Liver (tissue), 9 donors: ENCODE measurements around the gene PAXIP1. TPM values are rescaled to one million over a fixed set of nuclear protein-coding genes. Genes with fewer than 3 reads are reported as not detected.

ENCODE experiments used
- DNase-seq: peaks from one replicate; pipeline ENCODE4 v3.0.0-alpha.2; 2017; ENCODE audit warnings: low spot score
- H3K27ac ChIP-seq, 2 donors: one replicate each; pipeline ENCODE4 v1.7.0; 2013; ENCODE audit warnings: inconsistent platforms in 2 of 2, low read length in 2 of 2, control low read depth in 1 of 2, low read depth in 1 of 2, mild to moderate bottlenecking in 1 of 2
- H3K27me3 ChIP-seq, 4 donors: one replicate each; pipeline versions ENCODE4 v1.6.1 to v1.7.0; 2013; ENCODE audit warnings: low read length in 3 of 4, inconsistent platforms in 1 of 4, mild to moderate bottlenecking in 1 of 4, moderate library complexity in 1 of 4; ENCODE audit not compliant: control insufficient read depth in 4 of 4, insufficient read depth in 4 of 4
- H3K36me3 ChIP-seq, 4 donors: one replicate each; pipeline versions ENCODE4 v1.6.1 to v1.7.0; 2013; ENCODE audit warnings: low read length in 3 of 4, mild to moderate bottlenecking in 3 of 4, low read depth in 1 of 4, moderate library complexity in 1 of 4; ENCODE audit not compliant: control insufficient read depth in 4 of 4, insufficient read depth in 3 of 4
- H3K4me1 ChIP-seq, 4 donors: one replicate each; pipeline versions ENCODE4 v1.6.1 to v1.7.0; 2013; ENCODE audit warnings: low read length in 3 of 4, mild to moderate bottlenecking in 3 of 4, moderate library complexity in 1 of 4; ENCODE audit not compliant: control insufficient read depth in 4 of 4, insufficient read depth in 4 of 4
- H3K4me3 ChIP-seq, 3 donors: one replicate each; pipeline versions ENCODE4 v1.6.1 to v1.7.0; 2013; ENCODE audit warnings: low read length in 3 of 3, control low read depth in 1 of 3, low read depth in 1 of 3, mild to moderate bottlenecking in 1 of 3
- H3K9ac ChIP-seq, 2 donors: one replicate each; pipeline ENCODE4 v1.7.0; 2013; ENCODE audit warnings: low read length in 2 of 2, mild to moderate bottlenecking in 2 of 2, moderate library complexity in 2 of 2, control low read depth in 1 of 2, low read depth in 1 of 2
- H3K9me3 ChIP-seq, 4 donors: one replicate each; pipeline versions ENCODE4 v1.6.1 to v1.7.0; 2013; ENCODE audit warnings: low read length in 3 of 4; ENCODE audit not compliant: control insufficient read depth in 4 of 4
- EGR1 ChIP-seq, 2 donors: IDR thresholded peaks; 2 replicates each; pipeline ENCODE4 v1.6.1; 2016 to 2018; ENCODE audit warnings: antibody characterized with exemption in 2 of 2, low read depth in 2 of 2
- FOXA1 ChIP-seq: IDR thresholded peaks from 2 replicates; pipeline ENCODE4 v1.6.1; 2016; ENCODE audit warnings: antibody characterized with exemption
- FOXA2 ChIP-seq: IDR thresholded peaks from 2 replicates; pipeline ENCODE4 v1.6.1; 2016; ENCODE audit warnings: antibody characterized with exemption
- GABPA ChIP-seq, 2 donors: IDR thresholded peaks in 1 of 2; conservative IDR thresholded peaks in 1 of 2; 2 replicates each; pipeline ENCODE4 v1.6.1; 2016; ENCODE audit warnings: antibody characterized with exemption in 2 of 2, mild to moderate bottlenecking in 1 of 2, moderate library complexity in 1 of 2
- HNF4A ChIP-seq, 2 donors: conservative IDR thresholded peaks; 2 replicates each; pipeline ENCODE4 v1.6.1; 2016; ENCODE audit warnings: antibody characterized with exemption in 2 of 2, mild to moderate bottlenecking in 2 of 2
- HNF4G ChIP-seq: IDR thresholded peaks from 2 replicates; pipeline ENCODE4 v1.6.1; 2016; ENCODE audit warnings: antibody characterized with exemption
- JUND ChIP-seq, 2 donors: IDR thresholded peaks; 2 replicates each; pipeline ENCODE4 v1.6.1; 2016; ENCODE audit warnings: antibody characterized with exemption in 2 of 2
- NR2F2 ChIP-seq: IDR thresholded peaks from 2 replicates; pipeline ENCODE4 v1.6.1; 2016; ENCODE audit warnings: antibody characterized with exemption
- RAD21 ChIP-seq, 2 donors: IDR thresholded peaks; 2 replicates each; pipeline ENCODE4 v1.6.1; 2016; ENCODE audit warnings: antibody characterized with exemption in 2 of 2, mild to moderate bottlenecking in 2 of 2
- RXRA ChIP-seq, 2 donors: IDR thresholded peaks; 2 replicates each; pipeline ENCODE4 v1.6.1; 2017 to 2018; ENCODE audit warnings: antibody characterized with exemption in 2 of 2, mild to moderate bottlenecking in 1 of 2
- SP1 ChIP-seq: IDR thresholded peaks from 2 replicates; pipeline ENCODE4 v1.6.1; 2018; ENCODE audit warnings: antibody characterized with exemption, mild to moderate bottlenecking
- TAF1 ChIP-seq: conservative IDR thresholded peaks from 2 replicates; pipeline ENCODE4 v1.6.1; 2016; ENCODE audit warnings: antibody characterized with exemption, mild to moderate bottlenecking
- YY1 ChIP-seq: IDR thresholded peaks from 2 replicates; pipeline ENCODE4 v1.6.1; 2016; ENCODE audit warnings: antibody characterized with exemption, mild to moderate bottlenecking
- WGBS: extraction: QIAGEN DNeasy Blood & Tissue Kit; methylation state at CpG from one replicate; pipeline ENCODE4 v1.1.7; 2013; 5-methylcytosine and 5-hydroxymethylcytosine counted together
- polyA plus RNA-seq, 2 donors: library from polyadenylated mRNA; stranded (reverse) in 1 of 2; unstranded in 1 of 2; fragments of 200-250 nt in 1 of 2; fragments of >200 nt in 1 of 2; fragmentation: Nextera tagmentation in 1 of 2; extraction: Ambion mirVana in 1 of 2; gene quantifications; one replicate each; pipeline versions ENCODE4 v1.2.1 to v1.2.3, GENCODE V29; 2013 to 2015
- total RNA-seq, 2 donors: library from RNA; depleted of rRNA; stranded (reverse); fragments of >200 nt; gene quantifications; one replicate each; pipeline ENCODE4 v1.2.3, GENCODE V29; 2014
- TF ChIP-seq, protein P1 (sequence below): IDR thresholded peaks from 2 replicates; pipeline ENCODE4 v1.6.1; 2016; ENCODE audit warnings: antibody characterized with exemption
- TF ChIP-seq, protein P2 (sequence below): IDR thresholded peaks from 2 replicates; pipeline ENCODE4 v1.6.1; 2016; ENCODE audit warnings: antibody characterized with exemption, mild to moderate bottlenecking
- TF ChIP-seq, protein P3 (sequence below): fragments of 150-350 bp; IDR thresholded peaks from 2 replicates; pipeline ENCODE4 v1.5.1; 2017; ENCODE audit warnings: improper control_type of control experiment, low read depth, low read length; ENCODE audit not compliant: missing input control
- TF ChIP-seq, protein P4 (sequence below): IDR thresholded peaks from 2 replicates; pipeline ENCODE4 v1.6.1; 2016; ENCODE audit warnings: antibody characterized with exemption
- TF ChIP-seq, protein P5 (sequence below): IDR thresholded peaks from 2 replicates; pipeline ENCODE4 v1.6.1; 2016; ENCODE audit warnings: antibody characterized with exemption
- donor health status: healthy.
- donor health status: healthy.
- donor health status: healthy.
- donor health status: healthy.
- donor health status: healthy.

The PAXIP1 gene
- total and polyA plus RNA-seq, 4 donors = 2.0 to 10.1 (median 5.8) TPM

DNA sequence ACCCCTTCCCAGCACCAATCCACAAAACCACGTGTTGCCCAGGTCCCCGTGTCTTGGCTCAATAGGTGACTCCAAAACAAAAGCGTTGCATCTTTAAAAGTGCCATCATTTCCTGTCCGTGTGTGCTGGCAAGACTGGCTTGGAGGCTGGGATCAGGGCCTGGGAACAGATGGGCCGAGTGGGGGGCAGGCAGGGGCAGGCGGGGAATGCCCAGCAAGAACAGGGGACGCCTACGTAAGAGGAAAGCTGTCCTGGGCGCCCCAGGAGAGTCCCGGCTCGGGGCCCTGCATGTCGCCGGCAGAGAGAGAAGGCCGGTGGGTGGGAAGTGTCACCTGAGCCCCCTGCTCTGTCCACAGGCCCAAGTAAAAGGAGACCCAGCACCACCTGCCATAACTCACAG, 86.5 kb downstream of the PAXIP1 start:
- no peak overlapping the region for H3K9ac ChIP-seq
- H3K27me3 ChIP-seq = no peaks in the 10 kb centered on the region
- no peaks in the 10 kb centered on the region for H3K9me3 ChIP-seq
- TF ChIP-seq RXRA (IDR thresholded peaks at IDR 0.05) (no peak), HNF4A (conservative IDR thresholded peaks at IDR 0.05) (no peak), FOXA2 (no peak), NR2F2 (no peak), FOXA1 (no peak), HNF4G (no peak), TAF1 (no peak), EGR1 (IDR thresholded peaks at IDR 0.05; ENCODE audit: low read depth in 2 of 2) (no peak), YY1 (no peak), GABPA (IDR thresholded peaks at IDR 0.05 in 1 of 2, conservative IDR thresholded peaks at IDR 0.05 in 1 of 2) (no peak), RAD21 (IDR thresholded peaks at IDR 0.05) (no peak), JUND (IDR thresholded peaks at IDR 0.05) (no peak), SP1 (no peak)
- TF ChIP-seq, protein P1, sequence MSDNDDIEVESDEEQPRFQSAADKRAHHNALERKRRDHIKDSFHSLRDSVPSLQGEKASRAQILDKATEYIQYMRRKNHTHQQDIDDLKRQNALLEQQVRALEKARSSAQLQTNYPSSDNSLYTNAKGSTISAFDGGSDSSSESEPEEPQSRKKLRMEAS = no peak
- TF ChIP-seq, protein P2, sequence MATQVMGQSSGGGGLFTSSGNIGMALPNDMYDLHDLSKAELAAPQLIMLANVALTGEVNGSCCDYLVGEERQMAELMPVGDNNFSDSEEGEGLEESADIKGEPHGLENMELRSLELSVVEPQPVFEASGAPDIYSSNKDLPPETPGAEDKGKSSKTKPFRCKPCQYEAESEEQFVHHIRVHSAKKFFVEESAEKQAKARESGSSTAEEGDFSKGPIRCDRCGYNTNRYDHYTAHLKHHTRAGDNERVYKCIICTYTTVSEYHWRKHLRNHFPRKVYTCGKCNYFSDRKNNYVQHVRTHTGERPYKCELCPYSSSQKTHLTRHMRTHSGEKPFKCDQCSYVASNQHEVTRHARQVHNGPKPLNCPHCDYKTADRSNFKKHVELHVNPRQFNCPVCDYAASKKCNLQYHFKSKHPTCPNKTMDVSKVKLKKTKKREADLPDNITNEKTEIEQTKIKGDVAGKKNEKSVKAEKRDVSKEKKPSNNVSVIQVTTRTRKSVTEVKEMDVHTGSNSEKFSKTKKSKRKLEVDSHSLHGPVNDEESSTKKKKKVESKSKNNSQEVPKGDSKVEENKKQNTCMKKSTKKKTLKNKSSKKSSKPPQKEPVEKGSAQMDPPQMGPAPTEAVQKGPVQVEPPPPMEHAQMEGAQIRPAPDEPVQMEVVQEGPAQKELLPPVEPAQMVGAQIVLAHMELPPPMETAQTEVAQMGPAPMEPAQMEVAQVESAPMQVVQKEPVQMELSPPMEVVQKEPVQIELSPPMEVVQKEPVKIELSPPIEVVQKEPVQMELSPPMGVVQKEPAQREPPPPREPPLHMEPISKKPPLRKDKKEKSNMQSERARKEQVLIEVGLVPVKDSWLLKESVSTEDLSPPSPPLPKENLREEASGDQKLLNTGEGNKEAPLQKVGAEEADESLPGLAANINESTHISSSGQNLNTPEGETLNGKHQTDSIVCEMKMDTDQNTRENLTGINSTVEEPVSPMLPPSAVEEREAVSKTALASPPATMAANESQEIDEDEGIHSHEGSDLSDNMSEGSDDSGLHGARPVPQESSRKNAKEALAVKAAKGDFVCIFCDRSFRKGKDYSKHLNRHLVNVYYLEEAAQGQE = no peak
- TF ChIP-seq, protein P3, sequence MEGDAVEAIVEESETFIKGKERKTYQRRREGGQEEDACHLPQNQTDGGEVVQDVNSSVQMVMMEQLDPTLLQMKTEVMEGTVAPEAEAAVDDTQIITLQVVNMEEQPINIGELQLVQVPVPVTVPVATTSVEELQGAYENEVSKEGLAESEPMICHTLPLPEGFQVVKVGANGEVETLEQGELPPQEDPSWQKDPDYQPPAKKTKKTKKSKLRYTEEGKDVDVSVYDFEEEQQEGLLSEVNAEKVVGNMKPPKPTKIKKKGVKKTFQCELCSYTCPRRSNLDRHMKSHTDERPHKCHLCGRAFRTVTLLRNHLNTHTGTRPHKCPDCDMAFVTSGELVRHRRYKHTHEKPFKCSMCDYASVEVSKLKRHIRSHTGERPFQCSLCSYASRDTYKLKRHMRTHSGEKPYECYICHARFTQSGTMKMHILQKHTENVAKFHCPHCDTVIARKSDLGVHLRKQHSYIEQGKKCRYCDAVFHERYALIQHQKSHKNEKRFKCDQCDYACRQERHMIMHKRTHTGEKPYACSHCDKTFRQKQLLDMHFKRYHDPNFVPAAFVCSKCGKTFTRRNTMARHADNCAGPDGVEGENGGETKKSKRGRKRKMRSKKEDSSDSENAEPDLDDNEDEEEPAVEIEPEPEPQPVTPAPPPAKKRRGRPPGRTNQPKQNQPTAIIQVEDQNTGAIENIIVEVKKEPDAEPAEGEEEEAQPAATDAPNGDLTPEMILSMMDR = no peak
- TF ChIP-seq, protein P4, sequence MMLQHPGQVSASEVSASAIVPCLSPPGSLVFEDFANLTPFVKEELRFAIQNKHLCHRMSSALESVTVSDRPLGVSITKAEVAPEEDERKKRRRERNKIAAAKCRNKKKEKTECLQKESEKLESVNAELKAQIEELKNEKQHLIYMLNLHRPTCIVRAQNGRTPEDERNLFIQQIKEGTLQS = no peak
- TF ChIP-seq, protein P5, sequence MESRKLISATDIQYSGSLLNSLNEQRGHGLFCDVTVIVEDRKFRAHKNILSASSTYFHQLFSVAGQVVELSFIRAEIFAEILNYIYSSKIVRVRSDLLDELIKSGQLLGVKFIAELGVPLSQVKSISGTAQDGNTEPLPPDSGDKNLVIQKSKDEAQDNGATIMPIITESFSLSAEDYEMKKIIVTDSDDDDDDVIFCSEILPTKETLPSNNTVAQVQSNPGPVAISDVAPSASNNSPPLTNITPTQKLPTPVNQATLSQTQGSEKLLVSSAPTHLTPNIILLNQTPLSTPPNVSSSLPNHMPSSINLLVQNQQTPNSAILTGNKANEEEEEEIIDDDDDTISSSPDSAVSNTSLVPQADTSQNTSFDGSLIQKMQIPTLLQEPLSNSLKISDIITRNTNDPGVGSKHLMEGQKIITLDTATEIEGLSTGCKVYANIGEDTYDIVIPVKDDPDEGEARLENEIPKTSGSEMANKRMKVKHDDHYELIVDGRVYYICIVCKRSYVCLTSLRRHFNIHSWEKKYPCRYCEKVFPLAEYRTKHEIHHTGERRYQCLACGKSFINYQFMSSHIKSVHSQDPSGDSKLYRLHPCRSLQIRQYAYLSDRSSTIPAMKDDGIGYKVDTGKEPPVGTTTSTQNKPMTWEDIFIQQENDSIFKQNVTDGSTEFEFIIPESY = no peak
- no peak overlapping the region for H3K27ac ChIP-seq
- no peak overlapping the region for H3K4me3 ChIP-seq
- no peak for DNase-seq
- H3K4me1 ChIP-seq = peaks cover 1 to 8% (median 5%) of the 10 kb centered on the region in 4 donors
- 90% methylated on average over 14 of the region's 14 CpGs for WGBS
- H3K36me3 ChIP-seq = no peaks in the 10 kb centered on the region
